ENCODE measurements around the gene CTSD. TPM values are rescaled to one million over a fixed set of nuclear protein-coding genes. Genes with fewer than 3 reads are reported as not detected.

The CTSD gene
- 169 and 182 TPM in 2 replicates for total RNA-seq (2021; fragmentation: NEBNext Ultra II Directional; extraction: Animal tissue kit (Norgen Biotek cat#: 25700))
- 173 and 243 TPM in 2 replicates for polyA plus RNA-seq (2011; rRNA removed)
- 138 TPM for polyA plus RNA-seq (2011; cell fraction: cytosol; rRNA removed)
- polyA plus RNA-seq (2011; cell fraction: nucleus; rRNA removed), result 238 TPM
- 130 to 236 TPM (median 215 TPM) in 4 replicates for polyA plus RNA-seq (2012, experiment 1 of 2)
- polyA plus RNA-seq (2012, experiment 2 of 2), result 250 TPM
- 221 TPM for polyA plus RNA-seq (2013, experiment 1 of 2)
- polyA plus RNA-seq (2013, experiment 2 of 2), result 199 TPM
- polyA minus RNA-seq (2011; rRNA and poly(A)+ RNA removed), result 142 and 153 TPM in 2 replicates
- 129 TPM for polyA minus RNA-seq (2011; cell fraction: cytosol; rRNA and poly(A)+ RNA removed)
- 94.0 TPM for polyA minus RNA-seq (2011; cell fraction: nucleus; rRNA and poly(A)+ RNA removed)
- long read RNA-seq, experiment 1, transcript CTSD-201 (9 exons, 2,123 nt), result major isoform, 91 of 239 reads
- long read RNA-seq, experiment 1, partial matches to known transcripts, result 91 of 239 reads
- long read RNA-seq, experiment 1, other reads (novel, unspliced or antisense), result 57 of 239 reads
- long read RNA-seq, experiment 2, transcript CTSD-201 (9 exons, 2,123 nt), result major isoform, 17 of 23 reads
- long read RNA-seq, experiment 2, partial matches to known transcripts, result 6 of 23 reads
- long read RNA-seq, experiment 2, other reads (novel, unspliced or antisense), result 0 of 23 reads

GRCh38 chr11:1763796-1764661 lies at the start of gene CTSD:
CTSD (minus strand) TSS chr11:1763927; CDS start chr11:1763859, 68 bp downstream.
- H3K23me2 ChIP-seq (ENCODE audit: low read depth, low read length), result peaks cover 6% of the 10 kb centered on the region; the same call in 1 of the 2 replicates
- H2BK120ac ChIP-seq (replicated peaks; ENCODE audit: low read depth, low read length), result no peak within 1 kb of the TSS
- TF ChIP-seq SP1 (IDR thresholded peaks at IDR 0.05; ENCODE audit: low read depth, low read length) (no peak), NANOG (IDR thresholded peaks at IDR 0.05; ENCODE audit: insufficient read depth, low read depth, low read length, poor library complexity, severe bottlenecking) (no peak), NRF1 (IDR thresholded peaks at IDR 0.05; ENCODE audit: low read depth, low read length) (peak; percentile 40), GTF2F1 (IDR thresholded peaks at IDR 0.05; ENCODE audit: borderline replicate concordance, low read depth, low read length) (no peak), ATF3 (IDR thresholded peaks at IDR 0.05; ENCODE audit: insufficient read depth, low read depth, low read length) (peak; percentile 93), ASH2L (IDR thresholded peaks at IDR 0.05; ENCODE audit: low read length) (no peak), TBP (IDR thresholded peaks at IDR 0.05; ENCODE audit: low read depth, low read length) (peak; percentile 15; the same call in 1 of the 2 replicates)

More at GRCh38 chr11:1763796-1764661, at the start of gene CTSD:
- Histone ChIP-seq H3K27ac (ENCODE audit: low read depth, low read length) (peak within 1 kb of the TSS; percentile 63; the same call in 1 of the 2 replicates), H2BK20ac (ENCODE audit: low read length) (no peak within 1 kb of the TSS), H4K91ac (replicated peaks; ENCODE audit: insufficient read length, low read length) (no peak within 1 kb of the TSS), H3K4me3 (ENCODE audit: extremely low read depth in 1 of 4, insufficient read depth in 2 of 4, low read depth in 3 of 4, low read length in 4 of 4) (peak within 1 kb of the TSS; percentile 70 to 98 (median 75)), H2AK5ac (ENCODE audit: low read depth, low read length) (no peak within 1 kb of the TSS), H4K5ac (ENCODE audit: insufficient read length, low read depth, low read length) (peak within 1 kb of the TSS; percentile 63), H3K56ac (replicated peaks; ENCODE audit: insufficient read length, low read depth, low read length) (peak within 1 kb of the TSS; percentile 46), H4K20me1 (replicated peaks in 1 of 2; ENCODE audit: control insufficient read depth in 1 of 2, insufficient read depth in 2 of 2, low read length in 2 of 2) (peaks cover 2 to 6% of the 10 kb centered on the region in 2 experiments), H3K27me3 (replicated peaks in 1 of 4; ENCODE audit: control insufficient read depth in 3 of 4, extremely low read depth in 1 of 4, insufficient read depth in 3 of 4, low read length in 3 of 4) (no peaks in the 10 kb centered on the region), H3K79me2 (ENCODE audit: control insufficient read depth in 1 of 2, insufficient read depth in 2 of 2, low read length in 2 of 2) (peaks cover 0 to 12% of the 10 kb centered on the region in 2 experiments; a peak in 2 of 4 replicates), H2BK5ac (ENCODE audit: low read depth, low read length) (no peak within 1 kb of the TSS; the same call in 1 of the 2 replicates), H3K36me3 (ENCODE audit: control insufficient read depth in 2 of 4, insufficient read depth in 4 of 4, low read length in 3 of 4) (peaks cover 0 to 11% (median 2%) of the 10 kb centered on the region in 4 experiments; a peak in 5 of 8 replicates), H3K23ac (ENCODE audit: insufficient read length) (no peak within 1 kb of the TSS), H2BK15ac (ENCODE audit: low read length) (no peak within 1 kb of the TSS), H2AFZ (ENCODE audit: low read length) (0 out of 2 replicates have a peak within 1 kb of the TSS, but pooled peaks have one; percentile 22), H4K8ac (ENCODE audit: extremely low read depth, insufficient read depth, low read length) (peak within 1 kb of the TSS; percentile 93; the same call in 1 of the 2 replicates), H3K4me1 (replicated peaks in 1 of 4; ENCODE audit: control insufficient read depth in 3 of 4, insufficient read depth in 4 of 4, low read length in 3 of 4) (peaks cover 0 to 6% (median 3%) of the 10 kb centered on the region in 4 experiments; a peak in 5 of 7 replicates), H3K4me2 (ENCODE audit: insufficient read depth in 1 of 2, low read depth in 2 of 2, low read length in 2 of 2) (peak within 1 kb of the TSS; percentile 73 to 86), H3K9me3 (ENCODE audit: insufficient read depth in 2 of 2, low read depth in 1 of 2, low read length in 1 of 2) (no peaks in the 10 kb centered on the region), H3K14ac (ENCODE audit: insufficient read length) (no peak within 1 kb of the TSS), H3K79me1 (ENCODE audit: low read depth, low read length) (0 out of 2 replicates have a peak, but pooled peaks cover 2% of the 10 kb centered on the region), H3K18ac (ENCODE audit: extremely low read depth, low read length) (peak within 1 kb of the TSS; percentile 71), H3K4ac (replicated peaks; ENCODE audit: insufficient read length, low read depth, low read length) (peak within 1 kb of the TSS; percentile 23), H2BK12ac (ENCODE audit: low read depth, low read length) (no peak within 1 kb of the TSS), H3K9ac (replicated peaks in 1 of 4; ENCODE audit: extremely low read depth in 1 of 4, low read depth in 3 of 4, low read length in 3 of 4) (peak within 1 kb of the TSS; percentile 35 to 70 (median 61))
- CTCF ChIA-PET (ENCODE audit: partially characterized antibody), result interaction anchor here (0.8 to 1.5 kb wide), 7 partner anchors 9 to 220 kb away, joined by 3 to 5 read pairs (median 3); no protein-coding TSS in a partner anchor
- 4% methylated on average over 37 of the region's 85 CpGs; no CpG with 5 or more reads in 1 of the 2 experiments for WGBS, 2 experiments (ENCODE audit: extremely low coverage in 1 of 2, insufficient coverage in 1 of 2, insufficient read length in 1 of 2, insufficient replicate concordance in 2 of 2, low coverage in 1 of 2, low lambda C conversion rate in 2 of 2, missing lambda C conversion rate in 1 of 2)
- DNase-seq (ENCODE audit: low read depth in 1 of 2, low spot score in 2 of 2) (peak in 1 of 2 experiments; percentile 96), FAIRE-seq (no peak)
- POLR2A ChIA-PET (ENCODE audit: partially characterized antibody), result interaction anchor here (0.8 to 1.5 kb wide), 4 partner anchors 9 to 14 kb away, joined by 3 to 6 read pairs (median 6); partner anchors contain the start of gene IFITM10
